Activated naive CD4-positive, alpha-beta T cell treated with anti-CD3 and anti-CD28 coated beads, Interleukin-2, amount 50 U/mL, for 16 hours (primary cell): ENCODE results near the gene DUOX2.
"Not testable (repeated sequence)": the region's sequence is repeated elsewhere in the genome, so short reads cannot be mapped to it uniquely, and the experiment has no call there.

Source experiments
- DNase-seq: peaks from one replicate; pipeline ENCODE4 v3.0.0-alpha.2; 2020

The DUOX2 gene

DNA sequence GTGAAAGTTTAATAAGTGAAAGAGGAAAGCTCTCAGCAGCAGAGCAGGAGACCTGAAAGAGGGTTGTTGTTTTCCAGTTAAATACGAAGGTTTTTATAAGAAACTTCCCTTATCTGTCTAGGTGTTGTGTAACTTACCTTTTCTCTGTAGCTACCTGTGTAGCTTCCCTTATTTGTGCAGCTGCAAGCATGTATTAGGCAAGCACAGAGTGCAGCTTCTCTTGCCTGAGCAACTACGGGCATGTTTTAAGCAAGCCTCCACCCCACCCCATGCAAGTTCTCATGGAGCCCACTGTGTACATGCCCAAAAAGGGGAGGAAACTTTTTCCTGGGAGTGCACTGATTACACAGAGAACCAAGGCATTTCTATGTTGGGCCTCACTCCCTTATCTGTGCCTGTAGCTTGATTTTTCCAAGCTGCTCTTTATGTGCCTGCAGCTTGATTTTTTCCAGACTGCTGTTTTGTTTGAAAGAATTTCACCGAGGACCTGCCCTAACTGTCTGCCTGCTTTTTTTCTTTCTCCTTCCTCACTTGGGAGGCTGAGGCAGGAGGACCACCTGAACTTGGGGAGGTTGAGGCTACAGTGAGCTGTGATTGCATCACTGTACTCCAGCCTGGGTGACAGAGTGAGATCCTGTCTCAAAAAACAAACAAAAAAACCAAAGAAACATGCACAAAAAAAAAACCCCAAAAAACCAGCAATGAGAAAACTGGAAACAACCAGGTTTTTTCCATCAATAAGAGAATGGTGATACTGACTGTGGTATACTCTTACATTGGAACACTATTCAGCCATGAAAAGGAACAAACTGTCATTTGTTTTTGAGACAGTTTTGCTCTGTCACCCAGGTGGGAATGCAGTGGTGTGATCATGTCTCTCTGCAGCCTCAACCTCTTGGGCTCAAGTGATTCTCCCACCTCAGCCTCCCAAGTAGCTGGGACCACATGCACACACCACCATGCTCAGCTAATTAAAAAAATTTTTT, 55.0 kb downstream of the DUOX2 start:
- not testable (repeated sequence) for DNase-seq

DNA sequence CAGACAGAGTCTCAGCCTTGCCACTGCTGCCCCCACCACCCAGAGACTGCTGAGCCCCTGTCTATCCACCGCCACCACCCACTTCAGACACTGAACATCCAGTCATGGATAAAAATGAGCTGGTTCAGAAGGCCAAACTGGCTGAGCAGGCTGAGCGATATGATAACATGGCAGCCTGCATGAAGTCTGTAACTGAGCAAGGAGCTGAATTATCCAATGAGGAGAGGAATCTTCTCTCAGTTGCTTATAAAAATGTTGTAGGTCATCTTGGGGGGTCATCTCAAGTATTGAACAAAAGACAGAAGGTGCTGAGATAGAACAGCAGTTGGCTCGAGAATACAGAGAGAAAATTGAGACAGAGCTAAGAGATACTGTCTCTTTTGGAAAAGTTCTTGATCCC, 61.3 kb downstream of the DUOX2 start:
- not testable (repeated sequence) for DNase-seq

DNA sequence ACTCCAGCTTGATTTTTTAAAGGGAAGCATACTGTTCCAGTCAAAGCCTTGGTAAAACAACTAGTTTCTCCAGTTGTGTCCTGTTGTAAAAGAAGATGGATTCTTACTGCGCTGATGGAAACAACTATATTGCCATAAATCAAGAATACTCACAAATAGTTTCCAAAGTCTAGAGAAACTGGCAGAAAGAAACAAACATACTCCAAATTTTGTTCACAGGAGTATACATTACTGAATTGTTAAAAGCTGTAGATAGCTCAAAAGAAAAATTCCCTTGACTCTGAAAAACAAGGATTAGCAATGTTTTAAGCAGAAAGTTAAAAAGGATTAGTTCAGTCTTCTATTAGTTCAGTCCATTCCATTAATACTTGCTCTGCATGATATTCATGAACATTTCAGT, 63.4 kb downstream of the DUOX2 start:
- DNase-seq, result no peak

DNA sequence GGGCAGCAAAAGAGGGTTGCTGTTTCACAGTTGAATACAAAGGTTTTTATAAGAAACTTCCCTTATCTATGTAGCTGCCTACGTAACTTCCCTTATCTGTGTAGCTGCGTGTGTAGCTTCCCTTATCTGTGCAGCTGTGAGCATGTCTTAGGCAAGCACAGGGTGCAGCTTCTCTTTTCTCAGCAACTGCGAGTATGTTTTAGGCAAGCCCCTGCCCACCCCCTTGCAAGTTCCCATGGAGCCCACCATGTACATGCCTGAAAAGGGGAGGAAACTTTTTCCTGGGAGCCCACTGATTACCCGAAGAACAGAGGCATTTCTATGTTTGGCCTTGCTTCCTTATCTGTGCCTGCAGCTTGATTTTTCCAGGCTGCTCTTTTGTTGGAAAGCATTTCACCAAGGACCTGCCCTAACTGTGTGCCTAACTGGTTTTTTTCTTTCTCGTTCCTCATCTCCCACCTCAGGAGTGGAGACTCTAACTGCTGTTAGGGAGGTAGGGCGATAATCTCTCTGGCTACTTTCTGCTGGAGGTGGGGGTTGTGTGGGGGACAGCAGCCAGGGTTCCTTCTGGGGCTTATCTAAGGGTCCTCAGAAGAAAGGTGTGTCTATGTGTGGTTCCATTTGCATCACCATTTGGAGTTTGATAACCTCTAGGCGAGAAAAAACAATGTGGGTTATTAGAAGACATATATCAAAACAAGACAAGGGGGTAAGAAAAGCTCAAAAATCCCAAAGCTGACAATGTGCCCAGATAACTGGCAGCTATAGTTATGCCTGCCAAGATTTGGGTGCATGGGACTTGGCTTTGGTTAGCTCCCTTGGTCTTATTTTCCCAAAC, 65.0 kb downstream of the DUOX2 start:
- no peak for DNase-seq

DNA sequence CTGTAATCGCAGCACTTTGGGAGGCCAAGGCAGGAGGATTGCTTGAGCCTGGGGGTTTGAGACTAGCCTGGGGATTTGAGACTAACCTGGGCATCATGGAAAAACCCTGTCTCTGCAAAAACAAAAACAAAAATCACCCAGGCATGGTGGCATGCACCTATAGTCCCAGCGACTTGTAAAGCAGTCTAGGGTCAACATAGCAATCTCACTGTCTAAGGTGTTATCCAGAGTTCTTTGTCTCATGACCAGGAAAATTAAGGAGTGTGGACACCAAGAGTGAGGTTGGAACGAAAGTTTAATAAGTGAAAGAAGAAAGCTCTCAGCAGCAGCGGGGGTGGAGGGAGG, 65.6 kb downstream of the DUOX2 start:
- DNase-seq, result not testable (repeated sequence)

DNA sequence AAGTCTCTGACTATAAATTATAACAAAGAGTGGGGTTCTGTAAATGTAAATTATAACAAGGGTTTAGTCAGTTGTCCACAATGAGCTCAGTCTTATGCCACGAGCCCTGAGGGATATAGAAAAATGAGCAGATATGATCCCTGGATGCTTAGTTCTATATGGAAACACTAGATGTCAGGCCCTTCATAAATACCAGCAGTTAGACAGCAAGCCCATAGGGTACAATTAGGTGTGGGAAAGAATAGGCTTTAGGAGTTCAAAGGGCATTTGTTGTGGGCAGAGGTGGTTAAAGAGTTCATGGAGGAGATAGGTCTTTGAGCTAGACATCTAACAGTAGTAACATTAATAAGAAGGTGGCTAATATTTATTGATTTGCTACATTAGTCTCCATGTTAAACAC, 69.7 kb downstream of the DUOX2 start:
- DNase-seq, result not testable (repeated sequence)

DNA sequence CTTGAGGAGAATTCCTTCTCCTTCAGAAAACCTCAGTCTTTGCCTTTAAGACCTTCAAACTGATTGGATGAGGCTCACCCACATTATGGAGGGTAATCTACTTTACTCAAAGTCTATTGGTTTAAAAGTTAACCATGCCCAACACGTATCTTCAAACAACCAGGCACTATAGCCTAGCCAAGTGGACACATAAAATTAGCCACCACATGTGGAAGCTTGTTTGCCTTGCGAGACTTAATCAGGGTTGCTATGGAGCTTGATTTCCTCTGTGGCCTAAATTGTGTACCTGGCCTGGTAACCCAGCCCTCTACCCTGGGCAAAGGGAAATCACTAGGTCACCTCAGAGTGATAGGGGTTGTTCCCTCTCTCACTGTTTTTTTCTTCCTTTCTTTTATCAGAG, 71.1 kb downstream of the DUOX2 start:
- not testable (repeated sequence) for DNase-seq
